HepG2 (cell line): ENCODE results near the gene BDNF. TPM values are rescaled to one million over a fixed set of nuclear protein-coding genes. Genes with fewer than 3 reads are reported as not detected.

ENCODE experiments used
- ATAC-seq: fragments of 200-7000 bp; cut with Tn5 transposase; 3 replicates; pipeline ENCODE4 v1.9.1; 2020; ENCODE audit warnings: mild to moderate bottlenecking, moderate library complexity
- BruUV-seq: library from RNA; stranded (reverse); fragments of 400-500 nt; replicated peaks from 2 replicates; lab custom pipeline; 2021; lab: Mats Ljungman, UMichigan
- CTCF ChIA-PET: fragments of 300-600 bp; formaldehyde crosslinking; extraction: SDS; loops from one replicate; lab custom pipeline; 2021; ENCODE audit warnings: low total read pairs, inconsistent platforms, low intra/inter-chr PET ratio; lab: Yijun Ruan, JAX
- POLR2A ChIA-PET: fragments of 350-600 bp; sonication (Branson Sonifier 250); formaldehyde crosslinking; loops from one replicate; lab custom pipeline; 2020; ENCODE audit warnings: antibody characterized with exemption, inconsistent platforms; lab: Yijun Ruan, JAX
- DNase-seq: peaks from one replicate; pipeline ENCODE4 v3.0.0-alpha.2; 2015; ENCODE audit warnings: low spot score
- FAIRE-seq: peaks from 3 replicates; lab custom pipeline; 2011; peaks lifted over from hg19 to GRCh38; lab: Jason Lieb, UNC
- H2AFZ ChIP-seq: one replicate; pipeline ENCODE4 v1.6.1; 2011; ENCODE audit warnings: low read length, inconsistent platforms
- H3K27ac ChIP-seq: fragments of 300-600 bp; 3 replicates; pipeline ENCODE4 v1.8.0; 2011; ENCODE audit warnings: mixed run types, mild to moderate bottlenecking, mixed read lengths, low read length, inconsistent platforms; ENCODE audit not compliant: insufficient read depth; ENCODE audit errors: extremely low read length
- H3K27me3 ChIP-seq, 2 experiments: fragments of 200-600 bp in 1 of 2; 2 replicates in 1 of 2; 3 replicates in 1 of 2; pipeline versions ENCODE4 v1.6.0 to v1.8.0; 2011; ENCODE audit warnings: low read length in 2 of 2, mild to moderate bottlenecking in 2 of 2, moderate library complexity in 2 of 2, inconsistent platforms in 1 of 2; ENCODE audit not compliant: insufficient read depth in 2 of 2, control insufficient read depth in 1 of 2
- H3K36me3 ChIP-seq, 2 experiments: fragments of 200-600 bp in 1 of 2; replicated peaks in 1 of 2; 2 replicates in 1 of 2; 3 replicates in 1 of 2; pipeline versions ENCODE4 v1.5.1 to v1.8.0; 2011; ENCODE audit warnings: low read length in 2 of 2, inconsistent platforms in 1 of 2; ENCODE audit not compliant: insufficient read depth in 2 of 2, control insufficient read depth in 1 of 2
- H3K4me1 ChIP-seq: 2 replicates; pipeline ENCODE4 v1.5.1; 2012; ENCODE audit warnings: low read length, inconsistent platforms; ENCODE audit not compliant: insufficient read depth
- H3K4me2 ChIP-seq: 2 replicates; pipeline ENCODE4 v1.6.0; 2011; ENCODE audit warnings: low read depth, low read length, inconsistent platforms
- H3K4me3 ChIP-seq, 3 experiments: fragments of 200-600 bp in 1 of 3; sonication (generic), shearing (Covaris generic) in 1 of 3; replicated peaks in 1 of 3; 2 replicates each; pipeline ENCODE4 v1.5.1; 2011 to 2016; ENCODE audit warnings: low read length in 3 of 3, inconsistent platforms in 2 of 3, low read depth in 2 of 3, mild to moderate bottlenecking in 2 of 3, control low read depth in 1 of 3, mixed read lengths in 1 of 3; ENCODE audit not compliant: insufficient read depth in 1 of 3
- H3K79me2 ChIP-seq: one replicate; pipeline ENCODE4 v1.6.1; 2011; ENCODE audit warnings: low read length, inconsistent platforms; ENCODE audit not compliant: insufficient read depth
- H3K9ac ChIP-seq: 2 replicates; pipeline ENCODE4 v1.6.0; 2011; ENCODE audit warnings: mild to moderate bottlenecking, low read depth, low read length, inconsistent platforms; ENCODE audit not compliant: insufficient read depth
- H3K9me3 ChIP-seq: 2 replicates; pipeline ENCODE4 v1.5.1; 2012; ENCODE audit warnings: mild to moderate bottlenecking, low read length
- H4K20me1 ChIP-seq: 2 replicates; pipeline ENCODE4 v1.6.0; 2011; ENCODE audit warnings: inconsistent platforms, mild to moderate bottlenecking, low read length, moderate library complexity; ENCODE audit not compliant: insufficient read depth
- KDM4B ChIP-seq: sonication (generic); formaldehyde crosslinking; IDR thresholded peaks from 2 replicates; pipeline ENCODE4 v1.4.0; 2020; ENCODE audit warnings: missing genetic modification reagents
- MTF1 ChIP-seq: sonication (generic); formaldehyde crosslinking; IDR thresholded peaks from 2 replicates; pipeline ENCODE4 v1.5.0; 2020; ENCODE audit warnings: missing genetic modification reagents
- SIN3B ChIP-seq: fragments of 150-350 bp; IDR thresholded peaks from 2 replicates; pipeline ENCODE4 v1.6.1; 2014; ENCODE audit warnings: low read length
- U2AF1 ChIP-seq: fragments of 200-400 bp; formaldehyde crosslinking; optimal IDR thresholded peaks from 2 replicates; pipeline ENCODE3; 2017; ENCODE audit warnings: mild to moderate bottlenecking, low read depth, low read length
- ZFP36 ChIP-seq: fragments of 150-350 bp; IDR thresholded peaks from 2 replicates; pipeline ENCODE4 v1.6.1; 2018; ENCODE audit warnings: borderline replicate concordance, low read length, low read depth; ENCODE audit not compliant: partially characterized antibody
- ZNF782 ChIP-seq: sonication (generic); formaldehyde crosslinking; IDR thresholded peaks from 2 replicates; pipeline ENCODE4 v1.4.0; 2020; ENCODE audit warnings: missing genetic modification reagents, mild to moderate bottlenecking, borderline replicate concordance
- ZSCAN20 ChIP-seq: sonication (generic); formaldehyde crosslinking; IDR thresholded peaks from 2 replicates; pipeline ENCODE4 v1.4.0; 2020; ENCODE audit warnings: missing genetic modification reagents, mild to moderate bottlenecking, borderline replicate concordance
- WGBS: methylation state at CpG from one replicate; pipeline ENCODE4 v1.1.6; 2017; ENCODE audit warnings: low lambda C conversion rate; 5-methylcytosine and 5-hydroxymethylcytosine counted together
- in situ Hi-C: cut with HindIII; loops from 2 replicates; pipeline ENCODE4 v1.10.0; 2017; ENCODE audit warnings: low pct_unique_long_range_greater_than_20kb; ENCODE audit not compliant: extremely low pct_ligation_motif_present
- intact Hi-C: fragments of 100-400 bp; cut with micrococcal nuclease; formaldehyde crosslinking; loops from one replicate; pipeline ENCODE4 v1.10.0; 2022; ENCODE audit not compliant: unreplicated experiment
- polyA plus RNA-seq, 8 experiments: library from polyadenylated mRNA; depleted of rRNA in 3 of 8; stranded (reverse) in 7 of 8; unstranded in 1 of 8; fragments of >200 nt; fragmentation: Illumina TruSeq in 4 of 8; extraction: Trizol in 4 of 8; gene quantifications; 2 replicates each; pipeline versions ENCODE4 v1.2.1 to v1.2.3, GENCODE V29; 2011 to 2016; ENCODE audit warnings: low read depth in 4 of 8, missing spikeins in 1 of 8, mixed read lengths in 1 of 8; ENCODE audit not compliant: insufficient read depth in 1 of 8
- total RNA-seq, 5 experiments: library from RNA; depleted of rRNA; stranded (reverse); fragments of >200 nt; fragmentation: Illumina TruSeq; extraction: Trizol; gene quantifications; 2 replicates each; pipeline ENCODE4 v1.2.3, GENCODE V29; 2016; ENCODE audit warnings: low read depth in 1 of 5
- TF ChIP-seq, protein P1 (sequence below): sonication (generic); formaldehyde crosslinking; IDR thresholded peaks from 2 replicates; pipeline ENCODE4 v1.5.1; 2020; ENCODE audit warnings: missing genetic modification reagents, mild to moderate bottlenecking, borderline replicate concordance
- TF ChIP-seq, protein P2 (sequence below): sonication (generic); formaldehyde crosslinking; IDR thresholded peaks from 2 replicates; pipeline ENCODE4 v1.4.0; 2020; ENCODE audit warnings: mild to moderate bottlenecking, missing genetic modification reagents

BDNF gene
- total and polyA plus RNA-seq, 2 of the 13 experiments (the other 11 are each of a cell fraction or from before 2014, with no cell fraction given): 0.02 TPM; not detected in 1

DNA sequence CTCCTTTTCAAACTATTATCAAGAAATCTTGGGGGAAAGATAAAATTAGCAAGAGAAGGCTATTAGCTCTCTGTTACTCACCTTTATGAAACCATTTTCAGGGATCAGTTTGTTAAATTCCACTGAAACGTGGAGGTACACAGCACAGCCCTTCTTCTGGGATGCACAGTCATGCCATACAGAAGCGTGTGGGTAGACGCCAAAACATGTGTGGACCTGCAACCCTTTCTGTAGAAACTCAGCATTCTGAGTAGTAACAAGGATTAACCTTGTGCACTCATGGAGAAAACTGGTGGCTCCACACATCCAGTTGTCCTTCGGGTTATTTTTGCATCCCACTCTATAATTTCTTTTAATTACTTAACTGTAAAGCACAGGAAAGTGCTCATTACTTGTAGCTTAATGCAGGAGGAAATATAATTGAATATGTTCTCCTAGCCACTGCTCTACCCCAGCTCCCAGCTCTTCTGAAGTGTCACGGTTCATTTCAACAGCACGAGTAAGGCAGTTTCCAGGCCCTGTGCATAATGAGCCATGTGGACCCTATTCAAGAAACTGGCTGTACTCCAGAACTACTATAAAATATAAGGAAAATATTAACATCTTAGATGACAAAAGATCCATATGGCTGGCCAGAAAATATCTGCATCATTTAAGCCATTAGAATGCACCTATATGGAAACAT is 26.1 kb downstream of the BDNF start (continued):
- no peak for TF ChIP-seq ZFP36
- TF ChIP-seq SIN3B: no peak
- TF ChIP-seq ZSCAN20: no peak
- TF ChIP-seq KDM4B (CRISPR knock-in tag): no peak

DNA sequence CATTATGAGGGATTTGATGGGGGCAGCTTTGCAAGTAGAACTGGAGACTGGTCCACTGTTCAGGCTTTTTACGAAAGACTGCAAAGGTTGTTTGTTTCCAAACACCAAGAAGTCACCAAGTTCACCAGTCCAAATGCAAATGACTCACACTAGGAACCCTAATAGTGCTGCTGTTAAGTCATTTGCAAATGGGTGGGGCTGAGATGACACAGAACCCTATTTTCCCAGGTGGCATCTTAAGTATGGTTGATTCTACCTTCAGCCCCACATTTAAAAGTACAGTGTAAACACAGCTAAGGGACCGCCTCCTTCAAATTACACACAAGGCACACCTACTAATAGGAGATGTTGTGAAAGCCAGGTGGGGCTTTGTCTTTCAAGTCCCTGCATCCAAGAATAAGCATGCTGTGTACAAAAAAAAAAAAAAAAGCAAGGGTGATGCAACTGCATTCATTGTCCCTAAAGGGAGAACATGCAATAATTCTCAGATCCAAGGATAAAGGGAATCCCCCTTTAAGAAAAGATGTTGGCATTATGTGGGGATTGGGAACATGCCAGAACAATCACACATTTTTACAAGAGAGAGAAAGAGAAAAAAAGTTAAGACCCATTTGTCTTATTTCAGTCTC is 27.3 kb downstream of the BDNF start:
- Histone ChIP-seq H2AFZ (no peak overlapping the region), H3K9ac (no peak overlapping the region), H4K20me1 (no peaks in the 10 kb centered on the region), H3K9me3 (no peaks in the 10 kb centered on the region), H3K27me3 (no peaks in the 10 kb centered on the region), H3K36me3 (no peaks in the 10 kb centered on the region), H3K27ac (no peak overlapping the region), H3K79me2 (no peaks in the 10 kb centered on the region), H3K4me1 (no peaks in the 10 kb centered on the region), H3K4me3 (no peak overlapping the region), H3K4me2 (no peak overlapping the region)
- intact Hi-C loops (no loop called here), in situ Hi-C loops (no loop called here)
- FAIRE-seq (no peak), DNase-seq (no peak), ATAC-seq (no peak)
- BruUV-seq: no TSS peak
- ChIA-PET POLR2A (no interaction called here), CTCF (no interaction called here)
- WGBS: 0% methylated on average over 2 of the region's 2 CpGs
- no peak for TF ChIP-seq U2AF1
- TF ChIP-seq MTF1 (CRISPR knock-in tag): no peak
- TF ChIP-seq ZNF782 (CRISPR knock-in tag): no peak
- TF ChIP-seq, protein P1, sequence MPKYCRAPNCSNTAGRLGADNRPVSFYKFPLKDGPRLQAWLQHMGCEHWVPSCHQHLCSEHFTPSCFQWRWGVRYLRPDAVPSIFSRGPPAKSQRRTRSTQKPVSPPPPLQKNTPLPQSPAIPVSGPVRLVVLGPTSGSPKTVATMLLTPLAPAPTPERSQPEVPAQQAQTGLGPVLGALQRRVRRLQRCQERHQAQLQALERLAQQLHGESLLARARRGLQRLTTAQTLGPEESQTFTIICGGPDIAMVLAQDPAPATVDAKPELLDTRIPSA (CRISPR knock-in tag): no peak
- TF ChIP-seq, protein P2, sequence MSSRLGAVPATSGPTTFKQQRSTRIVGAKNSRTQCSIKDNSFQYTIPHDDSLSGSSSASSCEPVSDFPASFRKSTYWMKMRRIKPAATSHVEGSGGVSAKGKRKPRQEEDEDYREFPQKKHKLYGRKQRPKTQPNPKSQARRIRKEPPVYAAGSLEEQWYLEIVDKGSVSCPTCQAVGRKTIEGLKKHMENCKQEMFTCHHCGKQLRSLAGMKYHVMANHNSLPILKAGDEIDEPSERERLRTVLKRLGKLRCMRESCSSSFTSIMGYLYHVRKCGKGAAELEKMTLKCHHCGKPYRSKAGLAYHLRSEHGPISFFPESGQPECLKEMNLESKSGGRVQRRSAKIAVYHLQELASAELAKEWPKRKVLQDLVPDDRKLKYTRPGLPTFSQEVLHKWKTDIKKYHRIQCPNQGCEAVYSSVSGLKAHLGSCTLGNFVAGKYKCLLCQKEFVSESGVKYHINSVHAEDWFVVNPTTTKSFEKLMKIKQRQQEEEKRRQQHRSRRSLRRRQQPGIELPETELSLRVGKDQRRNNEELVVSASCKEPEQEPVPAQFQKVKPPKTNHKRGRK (CRISPR knock-in tag): no peak
